ENCODE data around the gene NOD2. TPM values are rescaled to one million over a fixed set of nuclear protein-coding genes. Genes with fewer than 3 reads are reported as not detected.
A peak's percentile ranks its signal among the peaks of the same experiment; 100 is the strongest.

Gene NOD2
- total RNA-seq, 1 experiment from 2014 or later, result 0.70 TPM

DNA sequence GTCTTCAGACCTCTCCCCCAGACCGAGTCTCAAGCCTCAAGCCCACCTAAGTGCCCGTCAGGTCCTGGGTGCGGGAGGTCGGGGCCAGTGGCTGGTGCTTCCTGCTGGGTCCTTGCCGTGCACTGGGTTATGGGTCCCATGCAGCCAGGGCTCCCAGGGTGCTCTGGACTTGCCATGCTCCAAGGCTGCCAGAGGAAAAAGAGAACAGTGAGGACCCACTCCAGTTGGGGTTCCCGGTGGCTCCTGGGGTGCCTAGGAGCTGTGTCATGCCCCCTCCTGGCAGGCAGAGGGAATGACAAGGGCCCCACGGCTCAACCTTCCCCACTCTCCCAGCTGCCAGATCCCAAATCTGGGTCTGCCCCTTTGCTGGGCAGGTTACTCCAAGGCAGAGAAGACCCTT is 16.1 kb upstream of the NOD2 start:
- no peak overlapping the region for H2AFZ ChIP-seq
- H3K79me2 ChIP-seq (ENCODE audit: low read depth), result no peaks in the 10 kb centered on the region
- H3K27ac ChIP-seq, result no peak overlapping the region
- no peak for DNase-seq
- POLR2A ChIA-PET (ENCODE audit: unreplicated experiment), result no interaction called here
- no peaks in the 10 kb centered on the region for H3K36me3 ChIP-seq (ENCODE audit: low read depth)
- CTCF ChIA-PET, result interaction anchor here (0.9 kb wide), 1 partner anchor 9 kb away, joined by 4 read pairs; no protein-coding TSS in a partner anchor
- H3K9me3 ChIP-seq (ENCODE audit: insufficient read depth, low read depth), result 0 out of 2 replicates have a peak, but pooled peaks cover 16% of the 10 kb centered on the region
- no peak for TF ChIP-seq EZH2 (IDR thresholded peaks at IDR 0.05; ENCODE audit: low read depth)
- TF ChIP-seq, protein P1, sequence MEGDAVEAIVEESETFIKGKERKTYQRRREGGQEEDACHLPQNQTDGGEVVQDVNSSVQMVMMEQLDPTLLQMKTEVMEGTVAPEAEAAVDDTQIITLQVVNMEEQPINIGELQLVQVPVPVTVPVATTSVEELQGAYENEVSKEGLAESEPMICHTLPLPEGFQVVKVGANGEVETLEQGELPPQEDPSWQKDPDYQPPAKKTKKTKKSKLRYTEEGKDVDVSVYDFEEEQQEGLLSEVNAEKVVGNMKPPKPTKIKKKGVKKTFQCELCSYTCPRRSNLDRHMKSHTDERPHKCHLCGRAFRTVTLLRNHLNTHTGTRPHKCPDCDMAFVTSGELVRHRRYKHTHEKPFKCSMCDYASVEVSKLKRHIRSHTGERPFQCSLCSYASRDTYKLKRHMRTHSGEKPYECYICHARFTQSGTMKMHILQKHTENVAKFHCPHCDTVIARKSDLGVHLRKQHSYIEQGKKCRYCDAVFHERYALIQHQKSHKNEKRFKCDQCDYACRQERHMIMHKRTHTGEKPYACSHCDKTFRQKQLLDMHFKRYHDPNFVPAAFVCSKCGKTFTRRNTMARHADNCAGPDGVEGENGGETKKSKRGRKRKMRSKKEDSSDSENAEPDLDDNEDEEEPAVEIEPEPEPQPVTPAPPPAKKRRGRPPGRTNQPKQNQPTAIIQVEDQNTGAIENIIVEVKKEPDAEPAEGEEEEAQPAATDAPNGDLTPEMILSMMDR (conservative IDR thresholded peaks at IDR 0.05), result peak; percentile 55
- no peaks in the 10 kb centered on the region for H3F3A ChIP-seq (ENCODE audit: insufficient read depth, low read depth)
- peaks cover 13% of the 10 kb centered on the region for H3K4me1 ChIP-seq (replicated peaks; ENCODE audit: insufficient read depth)
- intact Hi-C loops (cut with micrococcal nuclease; ENCODE audit: unreplicated experiment), result loop anchor here (5.0 kb wide), 1 partner anchor 40 kb away; no protein-coding TSS in a partner anchor
- H3K4me2 ChIP-seq, result no peak overlapping the region
- no peaks in the 10 kb centered on the region for H3K9me2 ChIP-seq (ENCODE audit: insufficient read depth)
- H4K20me1 ChIP-seq (ENCODE audit: insufficient read depth), result no peaks in the 10 kb centered on the region
- no peak overlapping the region for H3K4me3 ChIP-seq
- no peaks in the 10 kb centered on the region for H3K27me3 ChIP-seq (ENCODE audit: insufficient read depth, low read depth)
- BruUV-seq (replicated peaks), result no TSS peak

GRCh38 chr16:50678531-50678930 is 14.9 kb upstream of the NOD2 start:
- Histone ChIP-seq H3K4me3 (no peak overlapping the region), H3K36me3 (ENCODE audit: low read depth) (no peaks in the 10 kb centered on the region), H3K27ac (no peak overlapping the region), H3K79me2 (ENCODE audit: low read depth) (no peaks in the 10 kb centered on the region), H3K9me3 (ENCODE audit: insufficient read depth, low read depth) (0 out of 2 replicates have a peak, but pooled peaks cover 9% of the 10 kb centered on the region), H3F3A (ENCODE audit: insufficient read depth, low read depth) (no peaks in the 10 kb centered on the region), H3K27me3 (ENCODE audit: insufficient read depth, low read depth) (no peaks in the 10 kb centered on the region), H2AFZ (no peak overlapping the region), H3K9me2 (ENCODE audit: insufficient read depth) (no peaks in the 10 kb centered on the region), H3K4me1 (replicated peaks; ENCODE audit: insufficient read depth) (peaks cover 13% of the 10 kb centered on the region), H3K4me2 (no peak overlapping the region), H4K20me1 (ENCODE audit: insufficient read depth) (no peaks in the 10 kb centered on the region)
- ChIA-PET POLR2A (ENCODE audit: unreplicated experiment) (interaction anchor here (0.6 kb wide), 1 partner anchor 735 kb away, joined by 16 read pairs; no protein-coding TSS in a partner anchor), CTCF (interaction anchor here (0.8 kb wide), 1 partner anchor 41 kb away, joined by 3 read pairs; no protein-coding TSS in a partner anchor)
- intact Hi-C loops (cut with micrococcal nuclease; ENCODE audit: unreplicated experiment), result loop anchor here (5.0 kb wide), 1 partner anchor 39 kb away; no protein-coding TSS in a partner anchor
- DNase-seq, result no peak
- BruUV-seq (replicated peaks), result no TSS peak
- no peak for TF ChIP-seq EZH2 (IDR thresholded peaks at IDR 0.05; ENCODE audit: low read depth)
- TF ChIP-seq, protein P1 (conservative IDR thresholded peaks at IDR 0.05), result no peak

GRCh38 chr16:50679266-50679665 is 14.1 kb upstream of the NOD2 start:
- DNase-seq, result no peak
- Histone ChIP-seq H3K27me3 (ENCODE audit: insufficient read depth, low read depth) (no peaks in the 10 kb centered on the region), H3K79me2 (ENCODE audit: low read depth) (no peaks in the 10 kb centered on the region), H3F3A (ENCODE audit: insufficient read depth, low read depth) (no peaks in the 10 kb centered on the region), H3K4me2 (no peak overlapping the region), H2AFZ (no peak overlapping the region), H4K20me1 (ENCODE audit: insufficient read depth) (no peaks in the 10 kb centered on the region), H3K36me3 (ENCODE audit: low read depth) (no peaks in the 10 kb centered on the region), H3K9me2 (ENCODE audit: insufficient read depth) (no peaks in the 10 kb centered on the region), H3K4me1 (replicated peaks; ENCODE audit: insufficient read depth) (peaks cover 13% of the 10 kb centered on the region), H3K27ac (no peak overlapping the region), H3K9me3 (ENCODE audit: insufficient read depth, low read depth) (0 out of 2 replicates have a peak, but pooled peaks cover 9% of the 10 kb centered on the region), H3K4me3 (no peak overlapping the region)
- ChIA-PET CTCF (interaction anchor here (0.6 to 0.8 kb wide), 2 partner anchors 40 kb away, joined by 3 read pairs; no protein-coding TSS in a partner anchor), POLR2A (ENCODE audit: unreplicated experiment) (no interaction called here)
- no peak for TF ChIP-seq EZH2 (IDR thresholded peaks at IDR 0.05; ENCODE audit: low read depth)
- TF ChIP-seq, protein P1 (conservative IDR thresholded peaks at IDR 0.05), result no peak
- intact Hi-C loops (cut with micrococcal nuclease; ENCODE audit: unreplicated experiment), result loop anchor here (5.0 kb wide), 1 partner anchor 38 kb away; no protein-coding TSS in a partner anchor
- BruUV-seq (replicated peaks), result no TSS peak
